ENCODE measurements around the gene GADL1.

DNA sequence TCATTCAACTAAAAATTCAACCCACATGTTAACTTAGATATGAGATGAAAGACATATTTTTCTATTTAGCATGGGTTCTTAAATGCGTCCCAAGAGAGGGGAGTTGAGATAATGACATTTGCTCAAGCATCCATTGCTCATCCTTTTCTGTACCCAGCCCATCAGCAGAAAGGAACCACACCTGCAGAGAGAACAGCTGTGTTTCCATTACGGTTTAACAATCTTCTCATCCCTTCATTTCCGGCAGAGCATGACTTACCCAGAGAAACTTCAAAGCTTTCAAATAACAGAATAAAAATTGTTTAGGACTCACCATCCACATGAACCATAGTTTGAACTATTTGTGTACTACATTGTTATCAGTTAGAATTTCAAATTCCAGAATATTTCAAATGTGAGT is 174.9 kb downstream of the GADL1 start:
- no peak for TF ChIP-seq POLR2A (IDR thresholded peaks at IDR 0.05; ENCODE audit: low read depth, low read length)
- no peak for TF ChIP-seq TAF1 (IDR thresholded peaks at IDR 0.05; ENCODE audit: low read depth, low read length)
- no peak for TF ChIP-seq POLR2AphosphoS5 (IDR thresholded peaks at IDR 0.05; ENCODE audit: low read depth, low read length)

Measured in GM12891 (cell line).